ENCODE results near the gene TRPM2. TPM values are rescaled to one million over a fixed set of nuclear protein-coding genes. Genes with fewer than 3 reads are reported as not detected.

TRPM2 gene
- polyA plus RNA-seq, 3 donors, result 0.81 to 1.4 (median 1.2) TPM

DNA sequence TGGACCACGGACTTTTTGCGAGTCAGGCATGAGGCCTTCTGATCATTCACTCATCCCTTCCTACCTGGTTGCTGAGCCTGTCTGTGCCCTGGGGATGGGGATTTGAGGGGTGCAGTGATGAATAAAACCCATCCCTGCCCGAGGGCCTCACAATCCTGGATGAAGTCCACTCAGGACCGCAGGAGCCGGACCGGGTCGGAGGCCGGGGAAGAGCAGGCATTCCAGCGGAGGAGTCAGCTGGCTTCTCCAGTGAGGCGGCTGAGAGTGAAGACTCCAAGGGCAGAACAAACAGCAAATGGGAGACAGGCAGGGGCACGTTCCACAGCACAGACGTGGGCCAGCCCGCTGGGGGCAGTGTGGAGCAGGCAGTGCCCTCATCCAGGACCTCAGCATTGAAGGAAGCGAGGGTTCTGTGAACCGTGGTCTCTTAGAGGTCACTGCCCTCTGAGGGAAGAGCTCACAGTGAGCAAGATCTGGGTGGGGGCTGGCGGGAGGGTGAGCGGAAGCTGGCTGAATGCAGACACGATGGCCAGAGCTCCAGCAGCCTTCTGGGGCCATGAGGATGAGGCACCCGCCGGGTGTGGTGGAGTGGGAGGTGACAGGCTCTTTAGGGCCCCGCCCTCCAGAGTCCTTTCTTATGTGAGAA, 91.0 kb downstream of the TRPM2 start:
- no peak for DNase-seq (ENCODE audit: extremely low read depth in 1 of 11, low read depth in 9 of 11, low spot score in 4 of 11)

DNA sequence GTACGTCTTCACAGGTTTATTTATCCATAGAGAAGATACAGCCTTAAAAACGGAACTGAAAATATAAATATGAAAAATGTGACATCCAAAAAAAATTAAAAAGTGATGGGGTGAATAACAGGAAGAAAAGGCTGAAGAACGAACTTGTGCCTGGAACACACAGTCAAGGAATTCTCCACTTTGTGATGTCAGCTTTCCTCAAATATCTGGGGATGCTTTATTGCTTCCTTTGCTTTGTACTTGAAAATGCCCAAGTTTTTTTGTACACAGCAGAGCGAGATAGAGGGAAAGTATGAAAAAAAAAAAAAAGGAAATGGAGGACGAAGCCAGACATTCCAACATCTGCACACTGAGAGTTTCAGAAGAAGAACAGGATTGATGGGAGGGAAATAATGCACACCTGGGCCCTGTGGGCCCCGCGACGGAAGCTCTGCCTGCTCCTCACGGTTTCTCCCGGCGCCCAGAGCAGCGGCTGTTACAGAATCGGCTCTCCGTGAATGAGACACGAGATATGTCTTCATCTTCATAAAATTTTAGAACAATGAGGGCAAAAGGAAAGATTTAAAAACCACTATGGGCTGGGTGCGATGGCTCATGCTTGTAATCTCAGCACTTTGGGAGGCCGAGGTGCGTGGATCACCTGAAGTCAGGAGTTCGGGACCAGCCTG, 91.9 kb downstream of the TRPM2 start:
- DNase-seq (ENCODE audit: extremely low read depth in 1 of 11, low read depth in 9 of 11, low spot score in 4 of 11), result no peak

DNA sequence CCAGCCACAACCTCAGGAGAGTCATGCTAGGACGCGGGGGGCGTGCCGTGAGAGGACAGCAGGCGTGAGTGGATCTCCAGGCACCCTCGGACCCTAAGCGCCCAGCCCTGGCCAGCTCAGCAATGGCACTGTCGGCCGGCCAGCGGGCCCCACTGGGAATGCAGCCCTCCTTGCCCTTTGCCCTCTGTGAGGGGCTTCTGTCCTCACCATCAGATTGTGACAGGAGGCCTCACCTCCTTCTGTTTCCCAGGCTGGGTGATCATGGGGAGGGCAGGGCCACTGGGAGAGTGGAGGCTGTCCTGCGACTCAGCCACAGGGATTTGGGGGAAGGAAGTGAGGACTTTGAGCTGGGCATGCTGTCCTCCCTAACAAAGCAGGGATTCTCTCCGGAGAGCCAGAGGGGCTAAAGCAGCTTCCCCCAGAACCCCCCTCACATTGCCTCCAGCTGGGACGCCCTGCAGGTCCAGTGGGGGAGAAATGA, 95.3 kb downstream of the TRPM2 start:
- no peak for DNase-seq (ENCODE audit: extremely low read depth in 1 of 11, low read depth in 9 of 11, low spot score in 4 of 11)

DNA sequence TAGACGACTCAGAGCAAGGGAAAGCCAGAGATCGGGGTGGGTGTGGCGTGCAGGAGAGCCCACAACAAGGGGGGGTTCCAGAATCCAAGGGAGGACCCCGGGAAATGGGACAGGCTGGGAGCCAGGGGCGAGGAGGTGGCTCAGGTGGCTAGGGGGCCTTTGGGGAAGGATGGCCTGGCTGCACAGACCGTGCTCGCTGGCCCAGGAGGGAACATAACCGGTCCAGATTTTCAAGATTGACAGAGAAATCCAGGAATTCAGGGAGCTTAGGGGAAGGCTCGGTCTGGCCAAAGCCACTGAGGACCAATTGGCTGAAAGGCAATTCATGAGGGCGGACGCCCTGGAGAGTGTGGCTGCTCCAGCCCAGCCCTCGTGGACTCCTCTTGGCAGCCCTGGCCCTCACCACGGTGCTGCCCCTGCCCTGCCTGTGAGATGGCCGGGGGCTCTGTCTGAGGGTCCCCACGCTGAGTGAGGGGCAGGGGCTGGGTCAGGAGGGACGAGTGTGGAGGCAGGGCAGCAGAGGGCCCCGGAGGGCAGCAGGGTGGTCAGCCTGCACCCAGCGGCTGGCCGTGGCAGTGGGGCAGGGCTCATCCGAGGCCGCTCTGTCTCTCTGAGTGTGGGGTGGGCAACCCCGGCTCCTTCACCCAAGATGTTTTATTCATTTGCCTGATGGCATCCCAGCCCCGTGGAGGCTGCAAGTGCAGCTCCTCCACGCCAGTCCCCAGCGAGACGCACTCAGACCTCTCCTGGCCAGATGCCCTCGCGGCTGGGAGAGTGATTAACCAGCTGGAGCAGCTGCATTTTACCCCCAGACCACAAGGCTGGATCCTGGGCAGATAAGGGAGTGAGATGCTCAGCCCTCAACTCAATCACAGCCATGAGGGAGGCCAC, 96.3 kb downstream of the TRPM2 start:
- no peak for DNase-seq (ENCODE audit: extremely low read depth in 1 of 11, low read depth in 9 of 11, low spot score in 4 of 11)

DNA sequence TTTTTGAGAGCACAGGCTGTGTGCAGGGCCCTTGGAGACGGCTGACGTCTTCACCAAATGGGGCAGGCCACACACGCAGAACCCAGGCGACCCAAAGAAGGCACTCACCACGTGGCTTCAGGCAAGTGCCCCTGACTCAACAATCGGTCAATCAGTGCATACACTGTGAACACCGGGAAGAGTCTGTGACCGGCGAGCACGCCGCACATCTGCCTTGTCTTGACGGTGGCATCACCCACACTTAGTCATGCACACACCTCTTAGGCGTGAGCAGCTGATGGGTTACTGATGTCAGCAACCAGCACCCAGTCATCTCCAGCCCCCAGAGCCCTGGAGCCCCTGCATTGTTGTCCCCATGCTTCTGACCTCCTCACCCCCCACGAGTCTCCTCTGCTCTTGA, 97.0 kb downstream of the TRPM2 start:
- DNase-seq (ENCODE audit: extremely low read depth in 1 of 11, low read depth in 9 of 11, low spot score in 4 of 11), result no peak

DNA sequence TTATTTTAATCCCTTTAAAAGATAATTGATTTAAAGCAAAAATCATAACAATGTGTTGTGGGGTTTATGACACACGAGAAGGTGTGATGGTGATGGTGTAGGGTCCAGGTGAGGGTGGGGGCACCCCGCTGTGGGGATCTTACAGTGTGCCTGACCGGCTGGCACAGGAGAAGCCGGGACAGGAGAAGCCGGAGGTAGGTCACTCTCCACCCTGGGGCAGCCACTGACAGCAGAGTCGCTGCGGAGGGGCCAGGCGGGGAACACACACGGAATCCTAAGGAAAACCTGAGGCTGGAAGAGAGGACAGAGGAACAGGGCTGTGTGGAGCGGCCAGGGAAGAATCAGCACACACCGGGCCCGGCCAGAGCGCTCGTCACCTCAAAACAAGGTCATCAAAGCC, 97.6 kb downstream of the TRPM2 start:
- DNase-seq (ENCODE audit: extremely low read depth in 1 of 11, low read depth in 9 of 11, low spot score in 4 of 11), result no peak

DNA sequence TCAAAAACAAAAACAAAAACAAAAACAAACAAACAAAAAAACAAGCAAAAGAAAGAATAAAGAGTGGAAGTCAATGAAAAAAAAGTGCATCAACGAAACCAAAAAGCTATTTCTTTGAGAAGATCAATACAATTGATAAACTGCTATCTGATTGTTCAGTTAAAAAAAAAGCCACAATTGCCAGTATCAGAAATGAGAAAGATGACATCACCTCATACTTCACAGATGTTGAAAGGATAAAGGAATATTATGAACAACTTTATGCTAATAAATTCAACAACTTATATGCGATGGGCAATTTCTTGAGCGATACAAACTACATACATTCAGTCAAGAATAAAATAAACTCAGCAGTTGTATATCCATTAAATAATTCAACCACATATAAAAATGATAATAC, 99.7 kb downstream of the TRPM2 start:
- DNase-seq (ENCODE audit: extremely low read depth in 1 of 11, low read depth in 9 of 11, low spot score in 4 of 11), result no peak

DNA sequence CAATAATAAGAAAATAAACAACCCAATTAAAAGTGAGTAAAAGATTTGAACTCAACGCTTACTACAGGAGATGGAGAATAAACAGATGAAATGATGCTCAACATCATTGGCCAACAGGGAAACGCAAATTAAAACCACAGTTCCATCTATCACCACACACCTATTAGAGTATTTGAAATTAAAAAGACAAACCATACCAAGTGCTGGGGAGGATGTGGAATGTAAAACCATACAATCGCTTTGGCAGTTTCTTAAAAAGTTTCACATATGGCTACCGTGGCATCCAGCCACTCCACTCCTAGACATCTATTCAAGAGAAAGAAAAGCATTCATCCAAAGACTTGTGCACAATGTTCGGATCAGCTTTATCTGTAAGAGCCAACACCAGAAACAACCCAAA, 100.6 kb downstream of the TRPM2 start:
- no peak for DNase-seq (ENCODE audit: extremely low read depth in 1 of 11, low read depth in 9 of 11, low spot score in 4 of 11)

DNA sequence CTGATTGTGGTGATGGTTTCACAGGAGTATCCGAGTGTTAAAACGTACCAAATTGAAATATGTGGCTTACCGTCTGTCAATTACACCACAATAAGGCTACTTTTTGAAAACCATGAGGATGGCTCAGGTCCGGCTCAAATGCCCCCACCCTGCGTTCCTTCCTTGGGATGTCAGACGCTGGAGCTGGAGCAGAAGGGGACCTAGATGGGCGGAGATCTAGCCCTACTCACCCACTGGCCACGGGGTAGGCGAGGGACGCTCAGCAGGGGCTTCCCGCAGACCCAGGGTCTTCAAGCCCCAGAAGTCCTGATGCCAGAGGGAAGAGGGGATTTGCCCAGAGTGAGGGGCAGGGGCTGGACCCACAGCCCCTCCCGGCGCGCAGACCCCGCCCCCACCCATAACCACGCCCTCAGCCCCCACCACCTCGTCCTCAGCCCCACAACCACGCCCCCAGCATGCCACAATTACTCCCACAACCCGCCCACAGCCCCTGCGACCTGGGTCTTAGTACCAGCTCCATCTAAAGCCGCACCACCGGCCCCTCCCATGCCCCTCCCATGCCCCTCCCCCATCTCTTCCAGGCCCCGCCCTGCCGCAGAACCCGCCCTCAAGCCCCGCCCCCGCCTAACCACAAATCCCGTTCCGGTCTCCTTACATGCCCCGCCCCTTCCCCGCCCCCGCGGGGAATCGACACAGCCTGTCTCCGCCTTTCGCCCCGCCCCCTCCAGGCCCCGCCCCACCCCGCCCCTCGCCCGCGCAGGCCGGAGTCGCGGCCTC, 101.5 kb downstream of the TRPM2 start, which contains the start of gene LRRC3:
LRRC3 (plus strand) TSS at position 764 of the 777 bp plus-strand sequence. CDS start 1,135 bp downstream, outside the sequence.
- DNase-seq (ENCODE audit: extremely low read depth in 1 of 11, low read depth in 9 of 11, low spot score in 4 of 11), result peak in 10 of 11 donors; percentile 35 to 84 (median 69)

DNA sequence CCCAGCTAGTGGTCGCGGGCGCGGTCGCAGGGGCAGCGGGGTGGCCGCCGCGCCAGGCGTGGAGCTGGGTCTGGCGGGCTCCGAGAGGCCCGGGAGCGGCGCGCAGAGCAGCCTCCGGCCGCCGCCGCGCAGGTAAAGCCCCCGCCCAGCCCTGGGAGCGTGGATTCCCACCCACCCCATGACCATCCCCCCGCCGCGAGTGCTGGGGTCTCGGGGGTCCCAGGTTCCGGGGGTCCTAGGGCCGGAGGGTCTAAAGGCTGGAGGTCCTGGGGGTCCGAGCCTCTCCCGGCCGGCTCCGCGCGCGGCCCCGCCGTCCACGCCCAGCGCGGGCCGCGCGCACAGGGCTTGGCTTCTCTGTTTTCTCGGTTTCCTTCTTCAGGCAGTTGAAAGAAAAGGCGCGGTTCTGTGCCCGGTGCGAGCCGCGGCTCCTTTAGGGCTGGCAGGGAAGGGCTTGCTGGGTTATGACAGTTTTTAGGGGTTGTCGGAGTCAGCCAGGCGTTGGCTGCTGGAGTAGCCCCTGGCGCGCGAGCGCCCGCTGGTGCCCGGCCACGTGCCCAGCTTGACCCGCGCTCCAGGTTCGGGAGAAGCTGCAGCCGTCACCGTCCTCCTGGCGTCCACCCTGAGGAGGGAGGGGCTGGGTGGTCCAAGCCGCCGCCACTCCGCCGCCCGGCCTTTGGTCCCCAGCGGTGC, 102.2 kb downstream of the TRPM2 start:
- peak in 2 of 11 donors; percentile 22 to 26 for DNase-seq (ENCODE audit: extremely low read depth in 1 of 11, low read depth in 9 of 11, low spot score in 4 of 11)

DNA sequence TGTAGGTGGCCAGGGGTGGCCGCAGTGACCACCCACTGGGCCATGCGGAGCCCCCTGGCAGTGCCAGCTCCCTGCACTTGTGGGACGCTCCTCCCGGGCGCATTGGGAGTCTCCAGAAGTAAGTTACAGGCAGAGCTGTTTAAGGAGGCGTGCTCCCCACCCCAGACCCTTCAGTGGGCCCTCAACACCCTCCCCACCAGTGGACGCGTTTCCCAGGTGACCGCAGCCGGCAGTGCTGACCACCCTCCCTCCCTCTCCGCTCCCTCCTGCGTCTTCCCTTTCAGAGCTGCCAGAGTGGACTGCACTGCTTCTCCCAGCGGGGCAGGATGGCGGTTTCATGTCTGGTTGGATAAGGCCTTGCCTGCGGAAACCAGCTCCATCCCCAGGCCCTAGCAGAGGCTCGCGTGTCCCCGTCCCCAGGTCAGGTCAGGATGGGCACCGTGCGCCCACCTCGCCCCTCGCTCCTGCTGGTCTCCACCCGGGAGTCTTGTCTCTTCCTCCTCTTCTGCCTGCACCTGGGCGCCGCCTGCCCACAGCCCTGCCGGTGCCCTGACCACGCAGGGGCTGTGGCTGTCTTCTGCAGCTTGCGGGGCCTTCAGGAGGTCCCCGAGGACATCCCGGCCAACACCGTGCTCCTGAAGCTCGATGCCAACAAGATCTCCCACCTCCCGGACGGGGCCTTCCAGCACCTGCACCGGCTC, 102.9 kb downstream of the TRPM2 start:
- no peak for DNase-seq (ENCODE audit: extremely low read depth in 1 of 11, low read depth in 9 of 11, low spot score in 4 of 11)

DNA sequence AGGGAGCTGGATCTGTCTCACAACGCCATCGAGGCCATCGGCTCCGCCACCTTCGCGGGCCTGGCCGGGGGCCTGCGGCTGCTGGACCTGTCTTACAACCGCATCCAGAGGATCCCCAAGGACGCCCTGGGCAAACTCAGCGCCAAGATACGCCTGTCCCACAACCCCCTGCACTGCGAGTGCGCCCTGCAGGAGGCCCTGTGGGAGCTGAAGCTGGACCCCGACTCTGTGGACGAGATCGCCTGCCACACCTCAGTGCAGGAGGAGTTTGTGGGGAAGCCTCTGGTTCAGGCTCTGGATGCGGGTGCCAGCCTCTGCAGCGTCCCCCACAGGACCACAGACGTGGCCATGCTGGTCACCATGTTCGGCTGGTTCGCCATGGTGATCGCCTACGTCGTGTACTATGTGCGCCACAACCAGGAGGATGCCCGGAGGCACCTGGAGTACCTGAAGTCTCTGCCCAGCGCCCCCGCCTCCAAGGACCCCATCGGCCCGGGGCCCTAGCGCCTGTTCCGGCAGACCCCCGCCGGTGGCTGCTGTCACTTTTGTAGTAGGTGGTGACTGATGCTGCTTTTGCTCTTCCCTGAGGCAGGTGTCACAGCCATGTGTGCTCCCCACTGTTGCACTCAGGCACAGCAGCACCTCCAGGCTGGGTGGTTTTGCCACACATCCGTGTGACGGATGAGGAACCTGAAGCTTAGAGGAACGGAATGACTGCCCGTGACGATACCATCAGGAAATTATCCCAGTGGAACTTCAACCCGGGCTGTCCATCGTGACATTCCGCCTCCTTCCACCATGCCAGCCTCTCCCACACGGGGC, 103.7 kb downstream of the TRPM2 start:
- no peak for DNase-seq (ENCODE audit: extremely low read depth in 1 of 11, low read depth in 9 of 11, low spot score in 4 of 11)

DNA sequence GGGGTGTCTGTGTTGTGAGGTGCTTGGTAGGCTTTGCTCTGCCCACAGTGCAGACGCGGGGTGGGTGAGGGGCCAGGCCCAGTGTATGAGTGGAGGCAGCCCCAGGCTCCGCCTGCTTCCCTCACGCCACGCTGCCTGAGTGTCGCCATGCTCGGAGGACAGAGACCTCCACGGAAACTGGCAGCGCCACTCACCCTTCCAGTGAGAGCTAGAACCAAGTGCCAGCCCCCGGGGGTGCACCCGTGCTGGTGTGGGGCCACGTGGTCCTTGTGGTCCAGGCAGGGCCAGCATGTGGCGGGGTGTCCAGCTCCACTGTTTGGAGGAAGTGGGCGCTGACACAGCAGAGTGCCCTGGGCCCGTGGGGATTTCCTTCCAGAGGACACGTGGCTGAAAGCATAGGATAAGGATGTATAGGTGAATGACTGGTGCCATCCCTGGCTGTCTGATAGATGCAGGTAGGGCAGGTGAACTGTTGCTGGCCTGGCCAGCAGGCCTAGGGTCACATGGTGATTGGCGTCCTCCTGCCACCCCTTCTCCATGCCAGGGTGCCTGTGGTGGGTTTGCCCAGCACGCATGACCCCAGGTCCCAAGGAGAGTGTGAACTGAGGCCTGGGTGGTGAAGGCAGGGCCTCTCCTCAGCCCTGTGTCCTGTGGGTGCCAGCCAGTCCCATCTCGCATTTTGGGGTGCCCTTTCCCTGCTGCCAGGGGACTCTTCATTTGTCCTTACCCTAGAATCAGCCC, 105.7 kb downstream of the TRPM2 start:
- DNase-seq (ENCODE audit: extremely low read depth in 1 of 11, low read depth in 9 of 11, low spot score in 4 of 11), result no peak

DNA sequence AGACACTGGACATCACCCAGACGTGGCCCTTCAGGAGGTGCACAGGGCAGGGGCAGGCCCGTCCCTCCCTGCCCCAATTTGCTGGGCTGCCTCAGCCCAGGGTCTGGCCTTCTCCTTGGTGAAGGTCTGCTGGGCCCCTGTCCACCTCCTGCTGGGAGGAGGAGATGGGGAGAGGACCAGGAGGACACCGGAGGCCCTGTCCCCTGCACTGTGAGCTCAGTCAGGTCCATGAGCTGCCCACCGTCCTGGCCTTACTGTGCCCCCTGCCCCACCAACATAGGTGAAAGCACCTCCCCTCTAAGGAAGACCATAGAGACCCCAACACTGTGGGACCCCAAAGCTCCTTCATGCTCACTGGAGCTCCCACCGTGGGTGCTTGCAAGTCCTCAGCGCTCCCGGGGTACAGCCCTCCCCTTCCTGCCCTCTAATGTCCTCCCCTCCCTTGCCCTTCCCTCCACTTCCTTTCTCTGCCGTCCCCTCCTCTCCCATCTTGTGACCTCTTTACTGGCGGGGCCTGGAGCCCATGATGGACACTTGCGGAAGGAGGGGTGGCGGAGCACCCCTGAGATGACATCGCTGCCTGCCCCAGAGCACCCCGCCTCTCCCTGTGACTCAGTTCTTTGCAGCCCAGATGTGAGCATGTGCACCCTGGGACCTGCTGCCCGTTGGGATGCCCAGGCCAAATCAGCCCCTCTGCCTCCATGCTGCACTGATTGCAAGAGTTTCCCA, 106.5 kb downstream of the TRPM2 start:
- DNase-seq (ENCODE audit: extremely low read depth in 1 of 11, low read depth in 9 of 11, low spot score in 4 of 11), result no peak

DNA sequence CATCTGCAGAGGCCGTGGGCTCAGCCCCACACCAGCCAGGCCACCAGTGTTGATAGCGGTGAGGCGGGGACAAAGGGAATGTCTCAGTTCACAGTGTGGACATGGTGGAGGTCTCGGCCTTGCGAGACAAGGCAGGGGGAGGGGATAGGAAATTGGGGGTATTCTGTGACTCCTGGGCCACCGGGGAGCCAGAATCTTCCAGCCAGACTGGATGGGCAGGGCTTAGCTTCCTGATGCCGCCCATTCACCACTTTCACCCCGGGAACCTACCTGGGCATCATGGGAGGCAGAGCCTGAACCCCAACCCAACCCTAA, 107.0 kb downstream of the TRPM2 start:
- DNase-seq (ENCODE audit: extremely low read depth in 1 of 11, low read depth in 9 of 11, low spot score in 4 of 11), result no peak

DNA sequence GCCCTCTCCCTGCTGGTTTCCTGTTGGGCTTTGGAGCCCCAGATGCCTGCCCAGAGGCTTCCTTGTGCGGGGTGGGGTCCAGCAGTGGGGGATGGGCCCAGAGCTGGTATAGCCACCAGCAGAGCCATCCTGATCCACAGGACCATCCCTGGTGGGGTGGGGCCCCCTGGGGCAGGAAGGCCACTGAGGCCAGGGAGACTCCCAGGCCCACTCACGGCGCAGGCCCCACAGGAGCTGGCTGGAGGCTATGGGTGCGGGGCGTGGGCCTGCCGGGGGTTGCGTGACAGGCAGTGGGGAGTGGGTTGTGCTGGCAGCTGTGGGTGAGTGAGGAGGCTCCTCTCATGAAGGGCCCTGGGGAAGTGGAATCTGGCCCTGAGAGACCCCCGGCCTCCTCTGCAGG, 107.6 kb downstream of the TRPM2 start:
- no peak for DNase-seq (ENCODE audit: extremely low read depth in 1 of 11, low read depth in 9 of 11, low spot score in 4 of 11)

All from renal cortex interstitium (tissue), 11 donors.